Right lobe of liver (tissue), 4 donors: ENCODE results near the gene ST14.
"Not testable (repeated sequence)": the region's sequence is repeated elsewhere in the genome, so short reads cannot be mapped to it uniquely, and the experiment has no call there.

Experiments
- CTCF ChIP-seq, 4 donors: fragments of 200-600 bp in 3 of 4; fragments of 450-650 bp in 1 of 4; IDR thresholded peaks; one replicate each; pipeline versions ENCODE4 v1.5.1 to v1.8.0; 2016 to 2022; ENCODE audit warnings: antibody characterized with exemption in 4 of 4, mild to moderate bottlenecking in 2 of 4
- POLR2A ChIP-seq: fragments of 450-650 bp; IDR thresholded peaks from one replicate; pipeline ENCODE4 v1.6.1; 2017; ENCODE audit warnings: antibody characterized with exemption, mild to moderate bottlenecking
- donor health status: DM: no; HTN: no; CAD: no.
- donor health status: DM: no; HTN: no; CAD: no.
- donor health status: DM: no; HTN: yes; CAD: no.

- not testable (repeated sequence) for TF ChIP-seq CTCF (IDR thresholded peaks at IDR 0.05); POLR2A
Measured at GRCh38 chr11:130245375-130245774, 85.8 kb downstream of the ST14 start.
